ENCODE results near the gene NTRK2.

GRCh38 chr9:84702471-84702870 is 32.9 kb downstream of the NTRK2 start:
- TF ChIP-seq MAX (IDR thresholded peaks at IDR 0.05) (no peak), EP300 (IDR thresholded peaks at IDR 0.05; ENCODE audit: borderline replicate concordance) (no peak), CREB1 (IDR thresholded peaks at IDR 0.05; ENCODE audit: low read depth) (no peak), RAD21 (IDR thresholded peaks at IDR 0.05; ENCODE audit: low read depth) (no peak), TAF1 (IDR thresholded peaks at IDR 0.05; ENCODE audit: low read depth) (no peak), TCF12 (IDR thresholded peaks at IDR 0.05; ENCODE audit: low read depth) (no peak), FOXM1 (IDR thresholded peaks at IDR 0.05; ENCODE audit: borderline replicate concordance, low read depth) (no peak), YY1 (IDR thresholded peaks at IDR 0.05; ENCODE audit: low read depth) (no peak), NFIC (IDR thresholded peaks at IDR 0.05) (no peak), USF1 (IDR thresholded peaks at IDR 0.05) (no peak), EGR1 (IDR thresholded peaks at IDR 0.05) (no peak), CEBPB (IDR thresholded peaks at IDR 0.05) (no peak)
- TF ChIP-seq, protein P1, sequence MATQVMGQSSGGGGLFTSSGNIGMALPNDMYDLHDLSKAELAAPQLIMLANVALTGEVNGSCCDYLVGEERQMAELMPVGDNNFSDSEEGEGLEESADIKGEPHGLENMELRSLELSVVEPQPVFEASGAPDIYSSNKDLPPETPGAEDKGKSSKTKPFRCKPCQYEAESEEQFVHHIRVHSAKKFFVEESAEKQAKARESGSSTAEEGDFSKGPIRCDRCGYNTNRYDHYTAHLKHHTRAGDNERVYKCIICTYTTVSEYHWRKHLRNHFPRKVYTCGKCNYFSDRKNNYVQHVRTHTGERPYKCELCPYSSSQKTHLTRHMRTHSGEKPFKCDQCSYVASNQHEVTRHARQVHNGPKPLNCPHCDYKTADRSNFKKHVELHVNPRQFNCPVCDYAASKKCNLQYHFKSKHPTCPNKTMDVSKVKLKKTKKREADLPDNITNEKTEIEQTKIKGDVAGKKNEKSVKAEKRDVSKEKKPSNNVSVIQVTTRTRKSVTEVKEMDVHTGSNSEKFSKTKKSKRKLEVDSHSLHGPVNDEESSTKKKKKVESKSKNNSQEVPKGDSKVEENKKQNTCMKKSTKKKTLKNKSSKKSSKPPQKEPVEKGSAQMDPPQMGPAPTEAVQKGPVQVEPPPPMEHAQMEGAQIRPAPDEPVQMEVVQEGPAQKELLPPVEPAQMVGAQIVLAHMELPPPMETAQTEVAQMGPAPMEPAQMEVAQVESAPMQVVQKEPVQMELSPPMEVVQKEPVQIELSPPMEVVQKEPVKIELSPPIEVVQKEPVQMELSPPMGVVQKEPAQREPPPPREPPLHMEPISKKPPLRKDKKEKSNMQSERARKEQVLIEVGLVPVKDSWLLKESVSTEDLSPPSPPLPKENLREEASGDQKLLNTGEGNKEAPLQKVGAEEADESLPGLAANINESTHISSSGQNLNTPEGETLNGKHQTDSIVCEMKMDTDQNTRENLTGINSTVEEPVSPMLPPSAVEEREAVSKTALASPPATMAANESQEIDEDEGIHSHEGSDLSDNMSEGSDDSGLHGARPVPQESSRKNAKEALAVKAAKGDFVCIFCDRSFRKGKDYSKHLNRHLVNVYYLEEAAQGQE (IDR thresholded peaks at IDR 0.05; ENCODE audit: low read depth) = no peak

All from Ishikawa (cell line).